ENCODE results near the gene MYO3B.

Gene MYO3B

DNA sequence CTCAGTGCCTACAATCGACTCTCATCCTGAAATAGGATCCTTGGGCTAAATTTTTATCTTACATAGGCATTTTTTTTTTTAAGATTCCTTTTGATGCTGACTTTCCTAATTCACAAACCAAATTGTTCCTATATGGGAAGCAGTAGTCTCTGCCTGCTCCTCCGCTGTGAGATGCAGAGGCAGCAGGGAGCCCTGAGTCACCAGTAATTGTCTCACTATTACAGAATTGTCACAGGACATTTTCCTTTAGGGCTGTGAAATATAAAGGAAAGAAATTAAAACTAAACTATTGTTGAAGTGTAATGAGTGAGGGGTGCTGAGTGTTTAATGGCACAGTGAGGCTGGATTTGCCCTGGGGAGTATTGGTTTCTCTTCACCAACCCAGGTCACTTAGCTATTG, 63.8 kb downstream of the MYO3B start:
- TF ChIP-seq CTCF (IDR thresholded peaks at IDR 0.05; ENCODE audit: insufficient read depth, low read depth, low read length, missing control alignments) = no peak
- DNase-seq (ENCODE audit: low read depth) = no peak
- no peak overlapping the region for H3K4me3 ChIP-seq (ENCODE audit: low read length)

DNA sequence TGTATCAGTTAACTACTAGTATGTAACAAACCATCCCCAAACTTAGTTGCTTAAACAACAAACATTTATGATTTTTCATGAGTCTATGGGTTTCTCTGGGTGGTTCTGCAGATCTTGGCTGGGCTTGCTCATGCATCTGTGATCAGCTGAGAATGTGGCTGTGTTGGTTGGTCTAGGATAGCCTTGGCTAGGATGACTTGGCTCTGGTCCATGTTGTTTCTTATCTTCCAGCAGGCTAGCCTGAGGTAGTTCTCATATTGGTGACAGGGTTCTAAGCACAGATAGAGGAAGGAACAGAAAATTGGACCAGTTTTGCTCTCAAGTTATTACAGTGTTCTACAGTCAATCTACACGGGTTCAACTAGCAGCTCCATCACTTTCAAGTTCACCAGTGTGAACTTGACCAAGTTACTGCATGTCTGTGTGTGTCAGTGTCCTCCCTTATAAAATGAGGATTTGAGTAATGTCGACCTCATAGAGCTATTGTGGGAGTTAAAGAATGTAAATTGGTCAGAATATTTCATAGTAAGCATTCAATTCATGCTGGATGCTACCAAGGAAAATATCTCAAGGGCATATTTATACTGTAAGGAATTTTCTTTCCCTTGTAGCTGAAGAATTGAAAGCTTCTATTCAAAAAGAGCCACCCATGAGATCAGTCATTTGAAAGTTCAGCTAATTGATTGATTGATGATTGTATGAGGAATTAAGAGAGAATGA, 65.3 kb downstream of the MYO3B start:
- H3K4me3 ChIP-seq (ENCODE audit: low read length) = no peak overlapping the region
- no peak for DNase-seq (ENCODE audit: low read depth)
- TF ChIP-seq CTCF (IDR thresholded peaks at IDR 0.05; ENCODE audit: insufficient read depth, low read depth, low read length, missing control alignments) = no peak

DNA sequence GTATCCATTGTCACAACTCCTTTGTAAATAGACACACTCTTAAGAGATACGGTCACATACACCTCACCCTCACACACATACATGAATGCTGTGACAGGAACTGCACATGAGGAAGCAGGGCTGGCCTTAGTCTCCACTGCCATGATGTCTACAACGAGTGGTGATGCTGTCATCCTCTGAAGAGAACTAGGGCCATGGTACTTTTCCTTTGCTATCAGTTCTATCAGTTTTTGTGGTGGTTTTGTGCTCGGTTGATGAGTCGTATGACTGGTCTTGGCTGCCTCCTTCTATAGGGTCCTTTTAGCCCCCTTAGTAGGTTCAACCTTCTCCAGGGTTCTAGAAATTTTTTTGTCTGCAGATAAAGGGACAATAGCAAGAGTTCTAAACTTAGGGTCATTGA, 66.0 kb downstream of the MYO3B start:
- no peak overlapping the region for H3K4me3 ChIP-seq (ENCODE audit: low read length)
- DNase-seq (ENCODE audit: low read depth) = no peak
- no peak for TF ChIP-seq CTCF (IDR thresholded peaks at IDR 0.05; ENCODE audit: insufficient read depth, low read depth, low read length, missing control alignments)

GRCh38 chr2:170244555-170244954, 66.6 kb downstream of the MYO3B start:
- no peak for DNase-seq (ENCODE audit: low read depth)
- TF ChIP-seq CTCF (IDR thresholded peaks at IDR 0.05; ENCODE audit: insufficient read depth, low read depth, low read length, missing control alignments) = no peak
- H3K4me3 ChIP-seq (ENCODE audit: low read length) = no peak overlapping the region

DNA sequence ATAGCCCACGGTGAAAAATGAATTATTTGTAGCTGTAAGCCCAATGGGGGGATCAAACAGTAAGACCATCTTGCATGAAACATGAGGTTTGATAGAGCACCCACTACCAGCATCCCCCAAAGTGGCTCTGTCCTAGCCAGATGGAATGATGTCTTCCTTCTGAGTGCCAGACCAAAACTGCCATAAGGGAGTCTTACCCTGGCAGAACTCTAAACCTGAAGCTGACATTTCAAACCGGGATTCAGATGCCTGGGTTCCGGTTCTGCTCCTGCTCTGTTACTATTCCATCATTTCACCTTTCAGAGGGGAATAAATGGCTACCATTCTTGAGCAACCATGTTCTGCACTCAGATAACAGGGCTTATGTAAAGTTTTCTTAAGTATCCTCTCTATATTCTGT, 67.4 kb downstream of the MYO3B start:
- H3K4me3 ChIP-seq (ENCODE audit: low read length) = no peak overlapping the region
- no peak for DNase-seq (ENCODE audit: low read depth)
- TF ChIP-seq CTCF (IDR thresholded peaks at IDR 0.05; ENCODE audit: insufficient read depth, low read depth, low read length, missing control alignments) = no peak

DNA sequence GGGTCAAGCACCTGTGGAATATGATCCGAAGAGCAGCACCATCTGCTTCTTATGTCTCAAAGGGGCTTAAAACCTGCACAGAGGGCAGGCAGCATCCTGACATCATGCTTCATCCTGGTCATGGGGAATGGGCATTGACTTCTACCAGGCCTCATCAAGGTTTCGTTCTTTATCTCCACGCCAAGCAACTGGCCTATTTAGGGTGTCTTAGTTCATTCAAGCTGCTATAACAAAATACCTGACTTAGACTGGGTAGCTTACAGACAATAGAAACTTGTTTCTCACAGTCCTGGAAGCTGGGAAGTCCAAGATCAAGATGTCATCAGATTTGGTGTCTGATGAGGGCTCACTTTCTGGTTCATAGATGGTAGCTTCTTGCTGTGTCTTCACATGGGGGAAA, 69.4 kb downstream of the MYO3B start:
- TF ChIP-seq CTCF (IDR thresholded peaks at IDR 0.05; ENCODE audit: insufficient read depth, low read depth, low read length, missing control alignments) = no peak
- DNase-seq (ENCODE audit: low read depth) = no peak
- no peak overlapping the region for H3K4me3 ChIP-seq (ENCODE audit: low read length)

- no peak overlapping the region for H3K4me3 ChIP-seq (ENCODE audit: low read length)
- no peak for DNase-seq (ENCODE audit: low read depth)
- TF ChIP-seq CTCF (IDR thresholded peaks at IDR 0.05; ENCODE audit: insufficient read depth, low read depth, low read length, missing control alignments) = no peak
Observed at GRCh38 chr2:170247882-170248393, 70.0 kb downstream of the MYO3B start.

Data from epithelial cell of esophagus (primary cell).